ENCODE data around the gene RUBCN.

DNA sequence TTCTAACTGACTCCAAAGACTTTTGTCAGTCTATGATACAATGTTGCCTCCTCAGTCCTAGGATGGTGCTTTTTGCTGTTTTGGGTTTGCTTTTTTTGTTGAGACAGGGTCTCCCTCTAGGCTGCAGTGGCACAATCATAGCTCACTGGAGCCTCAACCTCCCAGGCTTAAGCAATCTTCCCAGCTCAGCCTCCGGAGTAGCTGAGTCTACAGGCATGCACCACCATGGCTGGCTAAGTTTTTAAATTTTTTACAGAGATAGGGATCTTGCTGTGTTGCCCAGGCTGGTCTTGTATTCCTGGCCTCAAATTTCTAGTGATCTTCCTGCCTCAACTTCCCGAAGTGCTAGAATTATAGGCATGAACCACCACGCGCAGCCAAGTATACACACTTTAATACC, 22.5 kb downstream of the RUBCN start:
- TF ChIP-seq, protein P1, sequence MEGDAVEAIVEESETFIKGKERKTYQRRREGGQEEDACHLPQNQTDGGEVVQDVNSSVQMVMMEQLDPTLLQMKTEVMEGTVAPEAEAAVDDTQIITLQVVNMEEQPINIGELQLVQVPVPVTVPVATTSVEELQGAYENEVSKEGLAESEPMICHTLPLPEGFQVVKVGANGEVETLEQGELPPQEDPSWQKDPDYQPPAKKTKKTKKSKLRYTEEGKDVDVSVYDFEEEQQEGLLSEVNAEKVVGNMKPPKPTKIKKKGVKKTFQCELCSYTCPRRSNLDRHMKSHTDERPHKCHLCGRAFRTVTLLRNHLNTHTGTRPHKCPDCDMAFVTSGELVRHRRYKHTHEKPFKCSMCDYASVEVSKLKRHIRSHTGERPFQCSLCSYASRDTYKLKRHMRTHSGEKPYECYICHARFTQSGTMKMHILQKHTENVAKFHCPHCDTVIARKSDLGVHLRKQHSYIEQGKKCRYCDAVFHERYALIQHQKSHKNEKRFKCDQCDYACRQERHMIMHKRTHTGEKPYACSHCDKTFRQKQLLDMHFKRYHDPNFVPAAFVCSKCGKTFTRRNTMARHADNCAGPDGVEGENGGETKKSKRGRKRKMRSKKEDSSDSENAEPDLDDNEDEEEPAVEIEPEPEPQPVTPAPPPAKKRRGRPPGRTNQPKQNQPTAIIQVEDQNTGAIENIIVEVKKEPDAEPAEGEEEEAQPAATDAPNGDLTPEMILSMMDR (IDR thresholded peaks at IDR 0.05) = no peak
- TF ChIP-seq POLR2A (IDR thresholded peaks at IDR 0.05) = no peak

Data from tibial nerve (tissue), 3 donors.